CD14-positive monocyte (primary cell): Measurements from ENCODE around the gene RAPGEF1. TPM values are rescaled to one million over a fixed set of nuclear protein-coding genes. Genes with fewer than 3 reads are reported as not detected.
A peak's percentile ranks its signal among the peaks of the same experiment; 100 is the strongest.

Experiments
- DNase-seq, 3 donors: peaks; one replicate each; pipeline ENCODE4 v3.0.0-alpha.2; 2011 to 2022
- H2AFZ ChIP-seq: 2 replicates; pipeline ENCODE4 v1.6.0; 2012; ENCODE audit warnings: mild to moderate bottlenecking, low read depth, low read length, inconsistent platforms; ENCODE audit not compliant: insufficient read depth, poor library complexity, severe bottlenecking
- H3K27ac ChIP-seq, 2 donors: 1 replicate in 1 of 2; 2 replicates in 1 of 2; pipeline ENCODE4 v1.5.1; 2012 to 2013; ENCODE audit warnings: low read length in 2 of 2, control low read depth in 1 of 2, inconsistent platforms in 1 of 2, low read depth in 1 of 2, mild to moderate bottlenecking in 1 of 2
- H3K27me3 ChIP-seq, 2 donors: one replicate each; pipeline versions ENCODE4 v1.6.0 to v1.6.1; 2011 to 2013; ENCODE audit warnings: low read length in 2 of 2; ENCODE audit not compliant: control insufficient read depth in 2 of 2, insufficient read depth in 2 of 2
- H3K36me3 ChIP-seq, 2 donors: replicated peaks in 1 of 2; 1 replicate in 1 of 2; 2 replicates in 1 of 2; pipeline versions ENCODE4 v1.5.1 to v1.6.1; 2012 to 2013; ENCODE audit warnings: low read length in 2 of 2, control low read depth in 1 of 2, inconsistent platforms in 1 of 2, mild to moderate bottlenecking in 1 of 2; ENCODE audit not compliant: insufficient read depth in 2 of 2, control insufficient read depth in 1 of 2
- H3K4me1 ChIP-seq, 2 donors: 1 replicate in 1 of 2; 2 replicates in 1 of 2; pipeline versions ENCODE4 v1.5.1 to v1.6.1; 2012 to 2013; ENCODE audit warnings: low read length in 2 of 2, control low read depth in 1 of 2, inconsistent platforms in 1 of 2, mild to moderate bottlenecking in 1 of 2, moderate library complexity in 1 of 2; ENCODE audit not compliant: insufficient read depth in 2 of 2, control insufficient read depth in 1 of 2
- H3K4me2 ChIP-seq: replicated peaks from 2 replicates; pipeline ENCODE3; 2012; ENCODE audit warnings: low read length, moderate library complexity, mild to moderate bottlenecking; ENCODE audit not compliant: poor library complexity, severe bottlenecking; ENCODE audit errors: extremely low read depth
- H3K4me3 ChIP-seq, 3 experiments: fragments of 200-600 bp in 1 of 3; sonication (generic) in 1 of 3; replicated peaks in 1 of 3; 1 replicate in 2 of 3; 2 replicates in 1 of 3; pipeline ENCODE4 v1.5.1; 2011 to 2013; ENCODE audit warnings: low read length in 3 of 3, mild to moderate bottlenecking in 3 of 3, control low read depth in 2 of 3, low read depth in 2 of 3, inconsistent platforms in 1 of 3, moderate library complexity in 1 of 3
- H3K79me2 ChIP-seq: 2 replicates; pipeline ENCODE4 v1.6.0; 2012; ENCODE audit warnings: mild to moderate bottlenecking, control low read depth, inconsistent platforms, low read length, moderate library complexity; ENCODE audit not compliant: insufficient read depth
- H3K9ac ChIP-seq: 2 replicates; pipeline ENCODE4 v1.6.0; 2017; ENCODE audit warnings: low read length, mild to moderate bottlenecking; ENCODE audit not compliant: insufficient read depth, poor library complexity, severe bottlenecking
- H3K9me3 ChIP-seq, 2 donors: replicated peaks in 1 of 2; 1 replicate in 1 of 2; 2 replicates in 1 of 2; pipeline versions ENCODE4 v1.5.1 to v1.6.1; 2012 to 2013; ENCODE audit warnings: low read length in 2 of 2, control low read depth in 1 of 2; ENCODE audit not compliant: control insufficient read depth in 1 of 2, insufficient read depth in 1 of 2
- H4K20me1 ChIP-seq: 2 replicates; pipeline ENCODE4 v1.6.0; 2012; ENCODE audit warnings: mild to moderate bottlenecking, low read length, control low read depth, moderate library complexity; ENCODE audit not compliant: insufficient read depth
- H3K27ac Mint-ChIP-seq, 7 donors: one replicate each; pipeline ENCODE4 v1.8.0; 2020; ENCODE audit warnings: mild to moderate bottlenecking in 7 of 7, mixed read lengths in 7 of 7, moderate library complexity in 6 of 7, inconsistent platforms in 2 of 7
- H3K27me3 Mint-ChIP-seq, 3 donors: one replicate each; pipeline ENCODE4 v1.8.0; 2021 to 2022; ENCODE audit warnings: low read depth in 3 of 3, mild to moderate bottlenecking in 3 of 3, mixed read lengths in 3 of 3, moderate library complexity in 3 of 3, inconsistent platforms in 1 of 3
- H3K36me3 Mint-ChIP-seq, 2 donors: one replicate each; pipeline ENCODE4 v1.8.0; 2020; ENCODE audit warnings: mixed read lengths in 2 of 2, inconsistent platforms in 1 of 2, mild to moderate bottlenecking in 1 of 2
- H3K4me1 Mint-ChIP-seq: one replicate; pipeline ENCODE4 v1.8.0; 2020; ENCODE audit warnings: mild to moderate bottlenecking, mixed read lengths
- H3K4me3 Mint-ChIP-seq, 2 donors: one replicate each; pipeline ENCODE4 v1.8.0; 2020; ENCODE audit warnings: mild to moderate bottlenecking in 2 of 2, mixed read lengths in 2 of 2, moderate library complexity in 1 of 2
- H3K9me3 Mint-ChIP-seq, 7 donors: one replicate each; pipeline ENCODE4 v1.8.0; 2020 to 2022; ENCODE audit warnings: mixed read lengths in 7 of 7, mild to moderate bottlenecking in 6 of 7, moderate library complexity in 6 of 7, inconsistent platforms in 2 of 7
- WGBS: methylation state at CpG from one replicate; pipeline ENCODE4 v1.1.5; 2013; ENCODE audit warnings: missing lambda C conversion rate; ENCODE audit not compliant: insufficient coverage; 5-methylcytosine and 5-hydroxymethylcytosine counted together
- intact Hi-C, 2 donors: fragments of 100-400 bp; cut with micrococcal nuclease; formaldehyde crosslinking; loops; one replicate each; pipeline versions ENCODE4 v1.15.0 to v1.15.1; 2023
- polyA plus RNA-seq, 3 donors: library from polyadenylated mRNA; depleted of rRNA in 1 of 3; unstranded in 2 of 3; stranded (reverse) in 1 of 3; fragments of 300-500 nt in 2 of 3; fragments of >200 nt in 1 of 3; fragmentation: Illumina TruSeq in 2 of 3; gene quantifications; 1 replicate in 2 of 3; 2 replicates in 1 of 3; pipeline ENCODE4 v1.2.3, GENCODE V29; 2012 to 2021
- TF ChIP-seq, protein P1 (sequence below): fragments of 200-600 bp; IDR thresholded peaks from one replicate; pipeline ENCODE4 v1.8.0; 2022; ENCODE audit warnings: antibody characterized with exemption, mild to moderate bottlenecking

RAPGEF1 gene
- polyA plus RNA-seq, 3 donors, result 1.7 to 71.7 (median 3.0) TPM

- H4K20me1 ChIP-seq, result peaks cover 5% of the 10 kb centered on the region
- Mint-ChIP-seq H3K4me3 (no peak overlapping the region), H3K27ac (peak overlapping the region in 2 of 7 donors; percentile 57 to 84), H3K9me3 (no peaks in the 10 kb centered on the region), H3K4me1 (peaks cover 43% of the 10 kb centered on the region), H3K27me3 (no peaks in the 10 kb centered on the region), H3K36me3 (peaks cover 10 to 38% of the 10 kb centered on the region in 2 donors)
- H3K79me2 ChIP-seq, result peaks cover 99% of the 10 kb centered on the region
- H3K4me1 ChIP-seq, result peaks cover 4 to 16% of the 10 kb centered on the region in 2 donors
- no peak overlapping the region for H3K4me3 ChIP-seq
- no peak overlapping the region for H3K9ac ChIP-seq
- intact Hi-C loops, result no loop called here
- TF ChIP-seq, protein P1, sequence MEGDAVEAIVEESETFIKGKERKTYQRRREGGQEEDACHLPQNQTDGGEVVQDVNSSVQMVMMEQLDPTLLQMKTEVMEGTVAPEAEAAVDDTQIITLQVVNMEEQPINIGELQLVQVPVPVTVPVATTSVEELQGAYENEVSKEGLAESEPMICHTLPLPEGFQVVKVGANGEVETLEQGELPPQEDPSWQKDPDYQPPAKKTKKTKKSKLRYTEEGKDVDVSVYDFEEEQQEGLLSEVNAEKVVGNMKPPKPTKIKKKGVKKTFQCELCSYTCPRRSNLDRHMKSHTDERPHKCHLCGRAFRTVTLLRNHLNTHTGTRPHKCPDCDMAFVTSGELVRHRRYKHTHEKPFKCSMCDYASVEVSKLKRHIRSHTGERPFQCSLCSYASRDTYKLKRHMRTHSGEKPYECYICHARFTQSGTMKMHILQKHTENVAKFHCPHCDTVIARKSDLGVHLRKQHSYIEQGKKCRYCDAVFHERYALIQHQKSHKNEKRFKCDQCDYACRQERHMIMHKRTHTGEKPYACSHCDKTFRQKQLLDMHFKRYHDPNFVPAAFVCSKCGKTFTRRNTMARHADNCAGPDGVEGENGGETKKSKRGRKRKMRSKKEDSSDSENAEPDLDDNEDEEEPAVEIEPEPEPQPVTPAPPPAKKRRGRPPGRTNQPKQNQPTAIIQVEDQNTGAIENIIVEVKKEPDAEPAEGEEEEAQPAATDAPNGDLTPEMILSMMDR, result no peak
- H3K27ac ChIP-seq, result peak overlapping the region in 1 of 2 donors; percentile 26
- H3K27me3 ChIP-seq, result no peaks in the 10 kb centered on the region
- H3K9me3 ChIP-seq, result no peaks in the 10 kb centered on the region
- no CpG with 5 or more reads among the region's 3 CpGs for WGBS
- peaks cover 0 to 5% of the 10 kb centered on the region in 2 donors for H3K36me3 ChIP-seq
- DNase-seq, result no peak
- H2AFZ ChIP-seq, result no peak overlapping the region
- no peak overlapping the region for H3K4me2 ChIP-seq
Measured at GRCh38 chr9:131690941-131691573, 48.8 kb downstream of the RAPGEF1 start.

DNA sequence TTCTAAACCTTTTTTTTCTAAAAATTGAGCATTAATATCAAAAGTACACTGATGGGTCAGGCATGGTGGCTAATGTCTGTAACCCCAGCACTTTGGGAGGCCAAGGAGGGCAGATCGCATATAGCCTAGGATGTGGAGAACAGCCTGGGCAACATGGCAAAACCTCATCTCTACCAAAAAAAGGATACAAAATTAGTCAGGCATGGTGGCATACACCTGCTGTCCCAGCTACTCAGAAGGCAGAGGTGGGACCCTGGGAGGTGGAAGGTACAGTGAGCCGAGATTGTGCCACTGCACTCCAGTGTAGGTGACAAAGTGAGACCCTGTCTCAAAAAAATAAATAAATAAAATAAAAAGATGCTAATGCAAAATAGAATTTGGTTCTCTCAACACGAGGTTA lies 49.4 kb downstream of the RAPGEF1 start:
- Mint-ChIP-seq H3K4me1 (peaks cover 39% of the 10 kb centered on the region), H3K27ac (peak overlapping the region; percentile 55 to 90 (median 83)), H3K36me3 (peaks cover 8 to 37% of the 10 kb centered on the region in 2 donors), H3K27me3 (no peaks in the 10 kb centered on the region), H3K9me3 (peaks cover 0 to 3% (median 0%) of the 10 kb centered on the region in 7 donors), H3K4me3 (peak overlapping the region in 1 of 2 donors; percentile 25)
- peaks cover 99% of the 10 kb centered on the region for H3K79me2 ChIP-seq
- H3K4me2 ChIP-seq, result peak overlapping the region; percentile 14
- H3K27me3 ChIP-seq, result no peaks in the 10 kb centered on the region
- intact Hi-C loops, result no loop called here
- no peaks in the 10 kb centered on the region for H3K36me3 ChIP-seq
- no CpG with 5 or more reads among the region's 3 CpGs for WGBS
- peaks cover 5% of the 10 kb centered on the region for H4K20me1 ChIP-seq
- DNase-seq, result no peak
- H3K4me1 ChIP-seq, result peaks cover 4 to 16% of the 10 kb centered on the region in 2 donors
- H2AFZ ChIP-seq, result no peak overlapping the region
- no peaks in the 10 kb centered on the region for H3K9me3 ChIP-seq
- TF ChIP-seq, protein P1, result no peak
- H3K4me3 ChIP-seq, result no peak overlapping the region
- no peak overlapping the region for H3K9ac ChIP-seq
- peak overlapping the region; percentile 14 to 69 for H3K27ac ChIP-seq
